Activated CD8-positive, alpha-beta T cell treated with anti-CD3 and anti-CD28 coated beads, Interleukin-2, amount 10 ng/mL, durations not matched to agents 7 days and 5 days (primary cell): ENCODE results near the gene GREB1. TPM values are rescaled to one million over a fixed set of nuclear protein-coding genes. Genes with fewer than 3 reads are reported as not detected.

Experiments used
- ATAC-seq: fragments of 150-1000 bp; cut with Tn5 transposase; one replicate; pipeline ENCODE4 v1.10.0; 2021; ENCODE audit warnings: moderate library complexity
- CTCF ChIA-PET: fragments of 350-600 bp; sonication (Branson Sonifier 250); formaldehyde crosslinking; loops from one replicate; lab custom pipeline; 2021; ENCODE audit warnings: antibody characterized with exemption; lab: Charles Lee
- POLR2A ChIA-PET: fragments of 350-600 bp; sonication (Branson Sonifier 250); formaldehyde crosslinking; loops from one replicate; lab custom pipeline; 2021; ENCODE audit warnings: antibody characterized with exemption; lab: Charles Lee
- DNase-seq: peaks from one replicate; pipeline ENCODE4 v3.0.0-alpha.2; 2020
- H3K27ac Mint-ChIP-seq: one replicate; pipeline ENCODE4 v1.8.0; 2021; ENCODE audit warnings: mild to moderate bottlenecking, mixed read lengths
- H3K27me3 Mint-ChIP-seq: one replicate; pipeline ENCODE4 v1.8.0; 2021; ENCODE audit warnings: low read depth, mixed read lengths
- H3K36me3 Mint-ChIP-seq: one replicate; pipeline ENCODE4 v1.8.0; 2021; ENCODE audit warnings: low read depth, mixed read lengths
- H3K4me1 Mint-ChIP-seq: one replicate; pipeline ENCODE4 v1.8.0; 2021; ENCODE audit warnings: low read depth, mixed read lengths
- H3K4me3 Mint-ChIP-seq: one replicate; pipeline ENCODE4 v1.8.0; 2021; ENCODE audit warnings: mild to moderate bottlenecking, mixed read lengths
- H3K9me3 Mint-ChIP-seq: one replicate; pipeline ENCODE4 v1.8.0; 2022; ENCODE audit warnings: mixed read lengths; ENCODE audit not compliant: insufficient read depth
- total RNA-seq, 2 experiments: library from RNA; stranded (reverse); gene quantifications; one replicate each; pipeline ENCODE4 v1.2.3, GENCODE V29; 2021

GREB1 gene
- total RNA-seq, 2 experiments from 2014 or later: 0.42 to 0.68 TPM

DNA sequence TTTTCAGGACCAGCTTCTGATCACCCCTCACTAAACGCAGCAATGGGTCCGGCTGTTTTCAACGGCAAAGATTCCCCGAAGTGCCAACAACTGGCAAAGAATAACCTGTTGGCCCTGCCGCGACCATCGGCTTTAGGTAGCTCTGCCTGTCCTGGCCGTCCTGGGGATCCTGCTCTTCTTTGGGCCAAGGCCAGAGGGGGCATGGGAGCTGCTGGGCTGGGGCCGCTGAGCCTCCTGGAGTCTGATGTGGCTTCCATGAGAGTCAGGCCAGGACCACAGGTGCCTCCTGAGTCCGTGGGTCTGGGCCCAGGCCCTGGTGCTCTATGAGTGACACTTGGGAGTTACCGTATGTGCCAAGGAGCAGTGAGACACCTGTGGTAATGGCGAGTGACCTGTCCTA, 46.9 kb downstream of the GREB1 start:
- Mint-ChIP-seq H3K27ac (no peak overlapping the region), H3K9me3 (no peaks in the 10 kb centered on the region), H3K4me1 (no peaks in the 10 kb centered on the region), H3K36me3 (no peaks in the 10 kb centered on the region), H3K4me3 (no peak overlapping the region), H3K27me3 (peaks cover 1% of the 10 kb centered on the region)
- DNase-seq: no peak
- ChIA-PET CTCF (interaction anchor here (1.5 to 6.4 kb wide), 3 partner anchors 41 to 447 kb away, joined by 3 to 108 read pairs (median 98); a partner anchor contains a TSS), POLR2A (no interaction called here)
- no peak for ATAC-seq

- ATAC-seq: no peak
- peaks cover 2% of the 10 kb centered on the region for H3K27me3 Mint-ChIP-seq
- H3K9me3 Mint-ChIP-seq: no peaks in the 10 kb centered on the region
- no peak overlapping the region for H3K4me3 Mint-ChIP-seq
- CTCF ChIA-PET: interaction anchor here (1.0 to 6.4 kb wide), 10 partner anchors 12 to 447 kb away, joined by 3 to 108 read pairs (median 4); partner anchors contain the start of gene E2F6
- DNase-seq: no peak
- H3K27ac Mint-ChIP-seq: no peak overlapping the region
- H3K4me1 Mint-ChIP-seq: no peaks in the 10 kb centered on the region
- H3K36me3 Mint-ChIP-seq: no peaks in the 10 kb centered on the region
- POLR2A ChIA-PET: no interaction called here
These were observed 47.4 kb downstream of the GREB1 start for GRCh38 chr2:11581124-11581796.

- H3K27ac Mint-ChIP-seq: no peak overlapping the region
- H3K9me3 Mint-ChIP-seq: no peaks in the 10 kb centered on the region
- H3K36me3 Mint-ChIP-seq: no peaks in the 10 kb centered on the region
- ChIA-PET CTCF (interaction anchor here (0.7 to 6.4 kb wide), 32 partner anchors 9 to 448 kb away, joined by 3 to 108 read pairs (median 4); partner anchors contain the start of gene E2F6), POLR2A (no interaction called here)
- H3K4me3 Mint-ChIP-seq: no peak overlapping the region
- ATAC-seq (peak; percentile 17), DNase-seq (no peak)
- peaks cover 2% of the 10 kb centered on the region for H3K27me3 Mint-ChIP-seq
- H3K4me1 Mint-ChIP-seq: no peaks in the 10 kb centered on the region
These were observed 48.2 kb downstream of the GREB1 start for GRCh38 chr2:11581797-11582611.

DNA sequence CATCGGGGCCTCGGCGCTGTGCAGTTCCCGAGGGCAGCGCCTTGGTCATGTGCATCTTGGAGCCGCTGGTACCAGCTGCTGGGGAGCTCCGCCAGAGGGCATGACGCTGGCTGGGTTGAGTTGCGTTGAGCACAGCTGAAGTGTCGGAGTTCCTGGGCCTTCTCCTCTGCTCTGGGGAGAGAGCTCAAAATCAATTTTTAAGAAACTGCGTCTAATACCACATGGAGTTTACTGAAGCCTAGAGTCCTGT, 48.7 kb downstream of the GREB1 start:
- Mint-ChIP-seq H3K9me3 (no peaks in the 10 kb centered on the region), H3K4me3 (no peak overlapping the region), H3K4me1 (no peaks in the 10 kb centered on the region), H3K36me3 (no peaks in the 10 kb centered on the region), H3K27ac (no peak overlapping the region), H3K27me3 (peaks cover 2% of the 10 kb centered on the region)
- DNase-seq (no peak), ATAC-seq (no peak)
- POLR2A ChIA-PET: no interaction called here
- CTCF ChIA-PET: interaction anchor here (0.7 to 6.4 kb wide), 32 partner anchors 9 to 449 kb away, joined by 3 to 108 read pairs (median 4); partner anchors contain the start of gene E2F6

GRCh38 chr2:11582862-11583752, 49.3 kb downstream of the GREB1 start:
- CTCF ChIA-PET: interaction anchor here (0.6 to 6.4 kb wide), 46 partner anchors 8 to 775 kb away, joined by 3 to 108 read pairs (median 4); partner anchors contain the start of genes E2F6, GREB1 and SLC66A3

GRCh38 chr2:11583840-11584524, 50.1 kb downstream of the GREB1 start:
- Mint-ChIP-seq H3K27ac (no peak overlapping the region), H3K4me3 (no peak overlapping the region), H3K9me3 (no peaks in the 10 kb centered on the region), H3K36me3 (no peaks in the 10 kb centered on the region), H3K27me3 (peaks cover 2% of the 10 kb centered on the region), H3K4me1 (no peaks in the 10 kb centered on the region)
- ATAC-seq (peak; percentile 78), DNase-seq (peak; percentile 75)
- CTCF ChIA-PET: interaction anchor here (0.6 to 6.4 kb wide), 30 partner anchors 9 to 749 kb away, joined by 3 to 108 read pairs (median 4); partner anchors contain the start of gene GREB1
- POLR2A ChIA-PET: interaction anchor here (1.2 kb wide), 1 partner anchor 452 kb away, joined by 3 read pairs; no protein-coding TSS in a partner anchor

More at GRCh38 chr2:11582862-11583752, 49.3 kb downstream of the GREB1 start:
- no peaks in the 10 kb centered on the region for H3K4me1 Mint-ChIP-seq
- peaks cover 2% of the 10 kb centered on the region for H3K27me3 Mint-ChIP-seq
- peak; percentile 69 for DNase-seq
- H3K4me3 Mint-ChIP-seq: no peak overlapping the region
- ATAC-seq: peak; percentile 52
- H3K27ac Mint-ChIP-seq: no peak overlapping the region
- no peaks in the 10 kb centered on the region for H3K9me3 Mint-ChIP-seq
- POLR2A ChIA-PET: interaction anchor here (1.2 kb wide), 1 partner anchor 451 kb away, joined by 3 read pairs; no protein-coding TSS in a partner anchor
- H3K36me3 Mint-ChIP-seq: no peaks in the 10 kb centered on the region

GRCh38 chr2:11584525-11585056, 50.7 kb downstream of the GREB1 start:
- H3K4me3 Mint-ChIP-seq: no peak overlapping the region
- ChIA-PET POLR2A (no interaction called here), CTCF (interaction anchor here (0.6 to 6.4 kb wide), 22 partner anchors 9 to 749 kb away, joined by 3 to 108 read pairs (median 4); partner anchors contain the start of gene GREB1)
- no peaks in the 10 kb centered on the region for H3K4me1 Mint-ChIP-seq
- peaks cover 2% of the 10 kb centered on the region for H3K27me3 Mint-ChIP-seq
- H3K36me3 Mint-ChIP-seq: no peaks in the 10 kb centered on the region
- DNase-seq (no peak), ATAC-seq (no peak)
- H3K27ac Mint-ChIP-seq: no peak overlapping the region
- no peaks in the 10 kb centered on the region for H3K9me3 Mint-ChIP-seq

DNA sequence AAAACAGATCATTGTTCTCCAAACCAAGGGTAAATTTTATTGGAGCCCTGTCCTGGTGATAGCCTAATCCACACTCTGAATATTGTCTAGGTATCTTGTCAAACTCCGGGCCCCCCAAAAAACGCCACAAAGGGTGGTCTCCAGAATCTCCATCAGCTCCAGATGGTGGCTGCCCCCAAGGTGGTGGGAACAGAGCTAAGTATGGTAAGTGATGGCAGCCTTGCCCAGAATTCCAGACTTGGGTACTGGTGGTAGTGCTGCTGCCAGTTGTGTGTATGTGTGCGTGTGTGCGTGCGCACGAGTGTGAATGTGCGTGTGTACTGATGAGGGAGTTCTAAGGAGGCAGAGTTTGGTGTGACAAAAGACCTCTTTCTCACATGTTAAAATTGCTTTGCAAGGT, 51.2 kb downstream of the GREB1 start:
- DNase-seq (no peak), ATAC-seq (no peak)
- ChIA-PET CTCF (interaction anchor here (1.2 to 6.4 kb wide), 12 partner anchors 18 to 461 kb away, joined by 3 to 108 read pairs (median 6); partner anchors contain the start of gene GREB1), POLR2A (no interaction called here)
- Mint-ChIP-seq H3K36me3 (no peaks in the 10 kb centered on the region), H3K27ac (no peak overlapping the region), H3K27me3 (peaks cover 2% of the 10 kb centered on the region), H3K9me3 (no peaks in the 10 kb centered on the region), H3K4me1 (no peaks in the 10 kb centered on the region), H3K4me3 (no peak overlapping the region)

DNA sequence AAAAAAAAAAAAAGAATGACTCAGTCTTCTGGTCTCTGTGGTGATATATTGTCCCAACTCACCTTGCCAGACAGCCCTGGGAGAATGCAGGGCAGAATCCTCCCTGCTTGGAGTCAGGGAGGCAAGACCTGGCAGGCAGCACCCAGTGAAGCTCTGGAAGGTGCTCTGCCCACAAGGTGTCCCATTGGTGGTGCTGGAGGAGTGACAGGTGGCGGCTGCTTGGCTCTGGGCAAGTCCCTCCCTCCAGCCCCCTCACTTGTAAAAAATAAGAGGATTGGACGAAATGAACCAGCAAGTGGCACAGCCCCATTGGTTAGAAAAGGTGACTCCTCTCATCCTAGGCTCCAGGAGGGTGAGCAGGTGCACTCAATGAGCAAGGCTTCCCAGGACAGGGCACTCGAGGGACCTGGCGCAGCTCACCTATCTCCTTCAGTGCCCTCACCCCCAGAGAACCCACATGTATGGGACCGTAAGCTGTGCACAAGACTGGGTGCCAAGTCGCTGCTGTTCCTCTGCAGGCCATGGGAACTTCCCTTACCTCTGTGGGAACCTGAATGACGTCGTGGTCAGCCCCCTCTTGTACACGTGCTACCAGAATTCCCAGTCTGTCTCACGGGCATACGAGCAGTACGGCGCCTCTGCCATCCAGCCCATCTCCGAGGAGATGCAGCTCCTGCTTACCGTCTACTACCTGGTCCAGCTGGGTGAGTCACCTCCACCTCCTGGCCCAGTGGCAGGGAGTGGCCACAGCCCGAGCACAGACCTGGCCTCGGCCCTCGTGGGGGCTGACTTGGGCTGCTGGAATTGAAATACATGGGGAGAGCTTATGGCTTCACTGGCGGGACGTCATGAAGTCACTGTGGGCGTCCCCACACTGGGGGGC, 54.6 kb downstream of the GREB1 start:
- ChIA-PET POLR2A (no interaction called here), CTCF (interaction anchor here (0.5 to 1.2 kb wide), 3 partner anchors 109 to 433 kb away, joined by 3 read pairs; partner anchors contain the start of gene SLC66A3)
- Mint-ChIP-seq H3K9me3 (no peaks in the 10 kb centered on the region), H3K4me3 (no peak overlapping the region), H3K27ac (no peak overlapping the region), H3K4me1 (no peaks in the 10 kb centered on the region), H3K27me3 (peaks cover 2% of the 10 kb centered on the region), H3K36me3 (no peaks in the 10 kb centered on the region)
- no peak for DNase-seq
- ATAC-seq: no peak
